Adipocyte (in vitro differentiated cells): Measurements from ENCODE around the gene WRAP73.
"Not testable (repeated sequence)": the region's sequence is repeated elsewhere in the genome, so short reads cannot be mapped to it uniquely, and the experiment has no call there.

Experiments used
- DNase-seq: peaks from one replicate; pipeline ENCODE4 v3.0.0-alpha.2; 2015; ENCODE audit warnings: low read depth
- H3K27me3 ChIP-seq: replicated peaks from 2 replicates; pipeline ENCODE4 v1.7.0; 2013; ENCODE audit warnings: mild to moderate bottlenecking, low read length, moderate library complexity; ENCODE audit not compliant: control insufficient read depth, insufficient read depth
- H3K36me3 ChIP-seq: 2 replicates; pipeline ENCODE4 v1.7.0; 2013; ENCODE audit warnings: low read length, mild to moderate bottlenecking, moderate library complexity; ENCODE audit not compliant: control insufficient read depth, insufficient read depth, severe bottlenecking
- H3K4me1 ChIP-seq: 2 replicates; pipeline ENCODE4 v1.7.0; 2013; ENCODE audit warnings: mild to moderate bottlenecking, low read length, moderate library complexity; ENCODE audit not compliant: control insufficient read depth, insufficient read depth
- H3K4me3 ChIP-seq: 2 replicates; pipeline ENCODE4 v1.7.0; 2013; ENCODE audit warnings: mild to moderate bottlenecking, low read length, moderate library complexity
- H3K9ac ChIP-seq: 2 replicates; pipeline ENCODE4 v1.7.0; 2013; ENCODE audit warnings: mild to moderate bottlenecking, low read length, moderate library complexity
- H3K9me3 ChIP-seq: 2 replicates; pipeline ENCODE4 v1.7.0; 2013; ENCODE audit warnings: mild to moderate bottlenecking, low read length, moderate library complexity; ENCODE audit not compliant: control insufficient read depth

WRAP73 gene

GRCh38 chr1:3623441-3624199 is 26.3 kb downstream of the WRAP73 start:
- no peaks in the 10 kb centered on the region for H3K9me3 ChIP-seq
- peak overlapping the region; percentile 91 for H3K9ac ChIP-seq
- peak; percentile 4 for DNase-seq
- peaks cover 17% of the 10 kb centered on the region for H3K36me3 ChIP-seq
- H3K4me3 ChIP-seq = peak overlapping the region; percentile 98
- peaks cover 23% of the 10 kb centered on the region for H3K4me1 ChIP-seq
- no peaks in the 10 kb centered on the region for H3K27me3 ChIP-seq

- DNase-seq, H3K4me3 ChIP-seq, H3K27me3 ChIP-seq, H3K36me3 ChIP-seq, H3K9ac ChIP-seq, H3K9me3 ChIP-seq: not testable (repeated sequence)
- peaks cover 25% of the 10 kb centered on the region for H3K4me1 ChIP-seq
Measured at GRCh38 chr1:3622102-3622501, 27.8 kb downstream of the WRAP73 start.

- peaks cover 24% of the 10 kb centered on the region for H3K4me1 ChIP-seq
- peak; percentile 57 for DNase-seq
- H3K36me3 ChIP-seq, H3K4me3 ChIP-seq, H3K9me3 ChIP-seq, H3K9ac ChIP-seq: not testable (repeated sequence)
- H3K27me3 ChIP-seq = peaks cover 14% of the 10 kb centered on the region
Measured at GRCh38 chr1:3621151-3621671, 28.7 kb downstream of the WRAP73 start.

- Histone ChIP-seq H3K4me3 (no peak overlapping the region), H3K36me3 (no peaks in the 10 kb centered on the region), H3K27me3 (peaks cover 19% of the 10 kb centered on the region), H3K4me1 (peaks cover 19% of the 10 kb centered on the region), H3K9me3 (no peaks in the 10 kb centered on the region), H3K9ac (no peak overlapping the region)
- no peak for DNase-seq
Measured at GRCh38 chr1:3620708-3621107, 29.2 kb downstream of the WRAP73 start.

GRCh38 chr1:3618881-3619671 is 30.8 kb downstream of the WRAP73 start:
- Histone ChIP-seq H3K4me3 (no peak overlapping the region), H3K27me3 (peaks cover 35% of the 10 kb centered on the region)

GRCh38 chr1:3618531-3618880 is 31.4 kb downstream of the WRAP73 start:
- H3K4me1 ChIP-seq = peaks cover 12% of the 10 kb centered on the region
- H3K36me3 ChIP-seq = no peaks in the 10 kb centered on the region
- H3K4me3 ChIP-seq = no peak overlapping the region
- H3K9me3 ChIP-seq = no peaks in the 10 kb centered on the region
- H3K27me3 ChIP-seq = peaks cover 41% of the 10 kb centered on the region
- H3K9ac ChIP-seq = no peak overlapping the region
- DNase-seq = no peak

More at GRCh38 chr1:3618881-3619671, 30.8 kb downstream of the WRAP73 start:
- Histone ChIP-seq H3K4me1 (peaks cover 16% of the 10 kb centered on the region), H3K9ac (no peak overlapping the region), H3K9me3 (no peaks in the 10 kb centered on the region), H3K36me3 (no peaks in the 10 kb centered on the region)
- peak; percentile 92 for DNase-seq

GRCh38 chr1:3617806-3618345 is 32.0 kb downstream of the WRAP73 start:
- no peak for DNase-seq
- no peak overlapping the region for H3K4me3 ChIP-seq
- H3K9me3 ChIP-seq = no peaks in the 10 kb centered on the region
- peaks cover 47% of the 10 kb centered on the region for H3K27me3 ChIP-seq
- H3K4me1 ChIP-seq = peaks cover 6% of the 10 kb centered on the region
- H3K9ac ChIP-seq = no peak overlapping the region
- H3K36me3 ChIP-seq = no peaks in the 10 kb centered on the region

GRCh38 chr1:3616861-3617260 is 33.0 kb downstream of the WRAP73 start:
- no peaks in the 10 kb centered on the region for H3K9me3 ChIP-seq
- H3K27me3 ChIP-seq = peaks cover 57% of the 10 kb centered on the region
- H3K36me3 ChIP-seq = no peaks in the 10 kb centered on the region
- no peak for DNase-seq
- H3K4me3 ChIP-seq = no peak overlapping the region
- H3K4me1 ChIP-seq = peaks cover 4% of the 10 kb centered on the region
- H3K9ac ChIP-seq = no peak overlapping the region

GRCh38 chr1:3614755-3615742 is 34.9 kb downstream of the WRAP73 start:
- H3K27me3 ChIP-seq = peaks cover 62% of the 10 kb centered on the region
- no peak overlapping the region for H3K4me3 ChIP-seq
- peaks cover 7% of the 10 kb centered on the region for H3K4me1 ChIP-seq
- no peak overlapping the region for H3K9ac ChIP-seq
- no peaks in the 10 kb centered on the region for H3K36me3 ChIP-seq
- H3K9me3 ChIP-seq = no peaks in the 10 kb centered on the region
- peak; percentile 28 for DNase-seq

GRCh38 chr1:3612123-3612522 is 37.8 kb downstream of the WRAP73 start:
- peaks cover 3% of the 10 kb centered on the region for H3K4me1 ChIP-seq
- no peak for DNase-seq
- H3K9me3 ChIP-seq = no peaks in the 10 kb centered on the region

More at GRCh38 chr1:3612123-3612522, 37.8 kb downstream of the WRAP73 start:
- peaks cover 70% of the 10 kb centered on the region for H3K27me3 ChIP-seq
- no peaks in the 10 kb centered on the region for H3K36me3 ChIP-seq
- no peak overlapping the region for H3K9ac ChIP-seq
- no peak overlapping the region for H3K4me3 ChIP-seq
